Progenitor cell of endocrine pancreas (in vitro differentiated cells): ENCODE data around the gene SLC27A5. TPM values are rescaled to one million over a fixed set of nuclear protein-coding genes. Genes with fewer than 3 reads are reported as not detected.

Experiments
- DNase-seq: peaks from one replicate; pipeline ENCODE4 v3.0.0; 2021; ENCODE audit warnings: low spot score; ENCODE audit not compliant: unreplicated experiment
- H3K27ac Mint-ChIP-seq: 2 replicates; pipeline ENCODE4 v1.8.0; 2021; ENCODE audit warnings: mild to moderate bottlenecking, moderate library complexity, mixed read lengths
- H3K27me3 Mint-ChIP-seq: 2 replicates; pipeline ENCODE4 v1.8.0; 2021; ENCODE audit warnings: mixed read lengths
- H3K36me3 Mint-ChIP-seq: 2 replicates; pipeline ENCODE4 v1.8.0; 2022; ENCODE audit warnings: mixed read lengths; ENCODE audit not compliant: insufficient read depth
- H3K4me1 Mint-ChIP-seq: 2 replicates; pipeline ENCODE4 v1.8.0; 2021; ENCODE audit warnings: low read depth, mixed read lengths
- H3K4me3 Mint-ChIP-seq: 2 replicates; pipeline ENCODE4 v1.8.0; 2021; ENCODE audit warnings: low read depth, mild to moderate bottlenecking, moderate library complexity, mixed read lengths
- H3K9me3 Mint-ChIP-seq: 2 replicates; pipeline ENCODE4 v1.8.0; 2021; ENCODE audit warnings: low read depth, mixed read lengths
- total RNA-seq: library from RNA; stranded (reverse); gene quantifications from 2 replicates; pipeline ENCODE4 v1.2.1, GENCODE V29; 2021
- TF ChIP-seq, protein P1 (sequence below): fragments of 200-600 bp; sonication (generic); IDR thresholded peaks from one replicate; pipeline ENCODE4 v1.5.0; 2021; ENCODE audit warnings: antibody characterized with exemption, mild to moderate bottlenecking; ENCODE audit not compliant: unreplicated experiment

SLC27A5 gene
- total RNA-seq, 1 donor from 2014 or later, result 9.9 TPM

DNA sequence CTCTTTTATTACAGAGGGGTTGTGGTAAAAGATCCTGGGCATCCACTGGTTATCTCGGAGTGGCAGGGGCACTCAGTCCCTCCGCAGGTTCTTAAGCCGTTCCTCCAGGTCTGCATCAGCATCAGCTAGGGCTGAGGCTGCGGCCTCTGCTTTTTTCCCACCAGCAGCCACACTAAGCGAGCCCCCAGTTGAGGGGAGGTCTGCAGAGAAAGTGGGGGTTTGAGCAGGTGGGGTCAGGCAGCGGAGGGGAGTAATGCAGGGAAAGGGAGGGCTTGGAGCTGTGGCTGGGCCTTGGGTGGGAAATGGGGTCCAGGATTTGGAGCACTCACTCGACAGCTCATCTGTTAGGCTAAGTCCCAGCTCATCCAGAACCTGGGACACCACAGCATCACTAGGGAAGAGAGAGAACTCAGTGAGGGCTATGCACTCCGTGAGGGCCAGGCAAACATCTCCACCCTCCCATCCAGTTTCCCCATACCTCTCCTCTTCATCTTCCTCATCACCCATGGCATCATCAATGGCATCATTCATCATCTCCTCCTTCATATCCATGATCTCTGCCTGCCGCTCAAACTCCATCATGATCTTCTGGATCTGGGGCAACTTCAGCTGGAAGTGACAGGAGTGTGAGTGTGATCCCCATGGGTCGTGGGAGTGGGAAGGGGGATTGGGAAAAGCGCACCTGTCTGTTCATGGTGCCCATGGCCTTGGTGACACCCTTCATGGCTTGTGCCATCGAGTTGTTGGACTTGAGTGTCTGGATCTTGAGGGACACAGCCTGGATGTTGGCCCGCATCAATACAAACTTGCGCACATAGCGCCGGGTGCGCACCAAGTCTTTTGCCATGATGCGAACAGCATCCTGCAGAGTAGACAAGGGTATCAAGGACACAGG lies 40.0 kb upstream of the SLC27A5 start:
- no peaks in the 10 kb centered on the region for H3K9me3 Mint-ChIP-seq
- H3K27me3 Mint-ChIP-seq, result no peaks in the 10 kb centered on the region
- DNase-seq, result no peak
- H3K4me1 Mint-ChIP-seq, result peaks cover 23% of the 10 kb centered on the region
- no peak overlapping the region for H3K4me3 Mint-ChIP-seq
- H3K27ac Mint-ChIP-seq, result peak overlapping the region; percentile 67
- peaks cover 20% of the 10 kb centered on the region for H3K36me3 Mint-ChIP-seq
- TF ChIP-seq, protein P1, sequence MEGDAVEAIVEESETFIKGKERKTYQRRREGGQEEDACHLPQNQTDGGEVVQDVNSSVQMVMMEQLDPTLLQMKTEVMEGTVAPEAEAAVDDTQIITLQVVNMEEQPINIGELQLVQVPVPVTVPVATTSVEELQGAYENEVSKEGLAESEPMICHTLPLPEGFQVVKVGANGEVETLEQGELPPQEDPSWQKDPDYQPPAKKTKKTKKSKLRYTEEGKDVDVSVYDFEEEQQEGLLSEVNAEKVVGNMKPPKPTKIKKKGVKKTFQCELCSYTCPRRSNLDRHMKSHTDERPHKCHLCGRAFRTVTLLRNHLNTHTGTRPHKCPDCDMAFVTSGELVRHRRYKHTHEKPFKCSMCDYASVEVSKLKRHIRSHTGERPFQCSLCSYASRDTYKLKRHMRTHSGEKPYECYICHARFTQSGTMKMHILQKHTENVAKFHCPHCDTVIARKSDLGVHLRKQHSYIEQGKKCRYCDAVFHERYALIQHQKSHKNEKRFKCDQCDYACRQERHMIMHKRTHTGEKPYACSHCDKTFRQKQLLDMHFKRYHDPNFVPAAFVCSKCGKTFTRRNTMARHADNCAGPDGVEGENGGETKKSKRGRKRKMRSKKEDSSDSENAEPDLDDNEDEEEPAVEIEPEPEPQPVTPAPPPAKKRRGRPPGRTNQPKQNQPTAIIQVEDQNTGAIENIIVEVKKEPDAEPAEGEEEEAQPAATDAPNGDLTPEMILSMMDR, result no peak

DNA sequence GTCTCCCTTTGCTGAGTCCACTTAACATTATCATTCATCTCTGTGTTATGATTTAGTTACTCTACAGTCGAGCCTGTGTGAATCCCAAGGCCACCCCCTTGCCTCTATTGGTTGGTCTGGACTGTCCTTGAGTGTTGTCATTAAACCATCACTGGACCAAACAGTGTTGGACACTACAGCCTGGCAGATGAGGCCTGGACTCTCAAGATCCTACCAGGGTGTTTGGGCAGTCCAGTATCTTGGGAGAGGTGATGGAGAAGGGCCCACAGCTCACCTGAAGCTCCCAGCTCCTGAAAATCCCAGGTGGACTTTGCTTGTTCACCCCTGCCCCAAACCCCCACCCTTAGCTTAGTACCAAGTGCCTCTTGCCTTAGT lies 39.3 kb upstream of the SLC27A5 start:
- peaks cover 22% of the 10 kb centered on the region for H3K36me3 Mint-ChIP-seq
- H3K9me3 Mint-ChIP-seq, result no peaks in the 10 kb centered on the region
- DNase-seq, result no peak
- H3K4me3 Mint-ChIP-seq, result no peak overlapping the region
- H3K4me1 Mint-ChIP-seq, result peaks cover 25% of the 10 kb centered on the region
- no peaks in the 10 kb centered on the region for H3K27me3 Mint-ChIP-seq
- H3K27ac Mint-ChIP-seq, result no peak overlapping the region
- TF ChIP-seq, protein P1, result no peak

DNA sequence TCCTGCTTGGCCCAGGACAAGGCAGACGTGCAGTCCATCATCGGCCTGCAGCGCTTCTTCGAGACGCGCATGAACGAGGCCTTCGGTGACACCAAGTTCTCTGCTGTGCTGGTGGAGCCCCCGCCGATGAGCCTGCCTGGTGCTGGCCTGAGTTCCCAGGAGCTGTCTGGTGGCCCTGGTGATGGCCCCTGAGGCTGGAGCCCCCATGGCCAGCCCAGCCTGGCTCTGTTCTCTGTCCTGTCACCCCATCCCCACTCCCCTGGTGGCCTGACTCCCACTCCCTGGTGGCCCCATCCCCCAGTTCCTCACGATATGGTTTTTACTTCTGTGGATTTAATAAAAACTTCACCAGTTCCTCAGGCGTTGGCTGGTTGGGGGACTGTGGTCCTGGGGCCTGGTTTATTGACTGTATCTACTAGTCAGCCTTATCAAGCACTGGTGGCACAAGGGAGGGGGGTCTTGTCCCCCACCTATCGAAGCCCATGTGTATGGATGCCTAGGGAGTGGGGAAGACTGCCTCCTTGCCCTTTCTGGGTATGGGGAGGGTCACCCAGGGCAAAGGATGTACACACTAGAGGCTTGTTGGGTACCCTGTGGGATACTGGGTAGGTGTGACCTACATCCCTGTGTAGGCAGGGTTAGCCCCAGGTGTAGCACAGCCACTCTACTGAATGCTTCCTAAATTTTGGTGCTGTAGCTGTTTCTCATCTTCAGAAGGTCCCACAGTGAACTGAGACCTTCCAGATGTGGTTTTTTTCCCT lies 38.8 kb upstream of the SLC27A5 start:
- peak overlapping the region; percentile 82 for H3K27ac Mint-ChIP-seq
- H3K36me3 Mint-ChIP-seq, result peaks cover 26% of the 10 kb centered on the region
- TF ChIP-seq, protein P1, result no peak
- DNase-seq, result no peak
- H3K27me3 Mint-ChIP-seq, result no peaks in the 10 kb centered on the region
- no peaks in the 10 kb centered on the region for H3K9me3 Mint-ChIP-seq
- no peak overlapping the region for H3K4me3 Mint-ChIP-seq
- H3K4me1 Mint-ChIP-seq, result peaks cover 29% of the 10 kb centered on the region

DNA sequence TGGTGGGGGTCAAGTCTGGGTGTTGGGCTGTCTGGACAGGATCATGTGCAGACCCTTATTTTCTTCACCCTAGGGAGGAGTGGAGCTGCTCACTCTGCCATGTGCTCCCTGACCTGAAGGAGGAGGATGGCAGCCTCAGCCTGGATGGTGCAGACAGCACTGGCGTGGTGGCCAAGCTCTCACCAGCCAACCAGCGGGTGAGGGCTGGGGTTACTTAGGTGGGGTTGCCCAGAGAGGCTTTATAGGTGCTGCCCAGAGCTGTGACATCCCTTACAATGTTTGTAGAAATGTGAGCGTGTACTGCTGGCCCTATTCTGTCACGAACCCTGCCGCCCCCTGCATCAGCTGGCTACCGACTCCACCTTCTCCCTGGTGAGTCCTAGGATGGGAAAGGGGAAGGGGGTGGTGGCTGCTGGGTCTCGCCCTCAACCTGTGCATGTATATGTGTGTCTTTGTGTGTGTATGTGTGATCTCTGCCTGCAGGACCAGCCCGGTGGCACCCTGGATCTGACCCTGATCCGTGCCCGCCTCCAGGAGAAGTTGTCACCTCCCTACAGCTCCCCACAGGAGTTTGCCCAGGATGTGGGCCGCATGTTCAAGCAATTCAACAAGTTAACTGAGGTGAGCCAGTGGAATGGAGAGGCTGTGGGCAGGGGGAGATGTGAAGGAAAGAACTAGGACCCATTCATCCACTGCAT lies 38.0 kb upstream of the SLC27A5 start:
- H3K4me1 Mint-ChIP-seq, result peaks cover 27% of the 10 kb centered on the region
- TF ChIP-seq, protein P1, result no peak

More for the DNA sequence above, 38.0 kb upstream of the SLC27A5 start:
- H3K27me3 Mint-ChIP-seq, result no peaks in the 10 kb centered on the region
- no peaks in the 10 kb centered on the region for H3K9me3 Mint-ChIP-seq
- no peak for DNase-seq
- H3K36me3 Mint-ChIP-seq, result peaks cover 26% of the 10 kb centered on the region
- H3K27ac Mint-ChIP-seq, result peak overlapping the region; percentile 82
- no peak overlapping the region for H3K4me3 Mint-ChIP-seq
